Measurements from ENCODE around the gene ZCCHC17.

The ZCCHC17 gene

GRCh38 chr1:31387612-31388011, 90.8 kb downstream of the ZCCHC17 start:
- Histone ChIP-seq H3K9ac (ENCODE audit: low read length) (no peak overlapping the region), H3K27me3 (ENCODE audit: control insufficient read depth in 1 of 2, insufficient read depth in 1 of 2, low read length in 2 of 2) (peaks cover 0 to 7% of the 10 kb centered on the region in 2 experiments), H3K23ac (ENCODE audit: low read length in 2 of 2) (no peak overlapping the region), H3K14ac (ENCODE audit: low read length in 2 of 2) (peak overlapping the region in 1 of 2 experiments; percentile 61), H3K4me1 (ENCODE audit: control insufficient read depth, insufficient read depth, low read depth, low read length) (peaks cover 4% of the 10 kb centered on the region), H3K27ac (ENCODE audit: low read length, poor library complexity, severe bottlenecking) (no peak overlapping the region), H2BK12ac (ENCODE audit: low read length in 2 of 2) (peak overlapping the region in 1 of 2 experiments; percentile 54), H3K4me2 (ENCODE audit: low read length, poor library complexity, severe bottlenecking) (no peak overlapping the region), H3K4me3 (ENCODE audit: insufficient read depth in 1 of 2, low read depth in 1 of 2, low read length in 2 of 2) (no peak overlapping the region), H2AFZ (ENCODE audit: low read depth, low read length) (no peak overlapping the region), H2BK5ac (ENCODE audit: low read depth, low read length, poor library complexity, severe bottlenecking) (no peak overlapping the region), H3K9me3 (ENCODE audit: control insufficient read depth, low read length) (no peaks in the 10 kb centered on the region), H2BK120ac (ENCODE audit: low read depth, low read length) (no peak overlapping the region), H3K79me1 (replicated peaks; ENCODE audit: low read length, poor library complexity, severe bottlenecking) (no peaks in the 10 kb centered on the region), H4K8ac (ENCODE audit: low read length) (no peak overlapping the region), H3K36me3 (ENCODE audit: control insufficient read depth in 1 of 2, insufficient read depth in 2 of 2, low read depth in 1 of 2, low read length in 2 of 2) (no peaks in the 10 kb centered on the region), H3K4ac (ENCODE audit: low read depth in 1 of 2, low read length in 2 of 2) (no peak overlapping the region), H2AK5ac (ENCODE audit: low read length, severe bottlenecking) (no peak overlapping the region), H4K91ac (ENCODE audit: low read length) (no peak overlapping the region), H2BK15ac (ENCODE audit: low read depth, poor library complexity, severe bottlenecking) (no peak overlapping the region), H3K18ac (ENCODE audit: low read depth in 1 of 2, low read length in 2 of 2) (no peak overlapping the region)
- no peak for DNase-seq
- WGBS, result 76% methylated on average over 10 of the region's 10 CpGs

DNA sequence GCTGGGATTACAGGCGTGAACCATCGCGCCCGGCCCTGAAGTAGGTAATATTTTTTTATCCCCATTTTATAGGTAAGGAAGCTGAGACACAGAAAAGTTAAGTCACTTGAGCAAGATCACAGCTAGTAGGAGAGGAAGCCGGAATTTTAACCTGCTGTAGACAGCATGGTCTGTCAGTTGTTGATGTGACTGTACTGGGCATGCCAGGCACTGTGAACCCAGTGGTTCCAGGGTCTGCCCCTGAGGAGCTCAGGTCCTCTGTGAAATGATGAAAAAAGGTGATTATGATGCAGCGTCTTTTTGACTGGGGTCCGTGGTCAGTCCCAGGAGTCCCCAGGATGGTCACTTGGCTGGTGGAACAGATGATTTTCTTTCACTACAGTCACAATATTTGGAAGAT, 92.8 kb downstream of the ZCCHC17 start:
- Histone ChIP-seq H2AFZ (ENCODE audit: low read depth, low read length) (no peak overlapping the region), H3K9me3 (ENCODE audit: control insufficient read depth, low read length) (no peaks in the 10 kb centered on the region), H3K4me3 (ENCODE audit: insufficient read depth in 1 of 2, low read depth in 1 of 2, low read length in 2 of 2) (no peak overlapping the region), H3K27me3 (ENCODE audit: control insufficient read depth in 1 of 2, insufficient read depth in 1 of 2, low read length in 2 of 2) (peaks cover 0 to 7% of the 10 kb centered on the region in 2 experiments), H2AK5ac (ENCODE audit: low read length, severe bottlenecking) (no peak overlapping the region), H2BK12ac (ENCODE audit: low read length in 2 of 2) (no peak overlapping the region), H2BK120ac (ENCODE audit: low read depth, low read length) (no peak overlapping the region), H3K23ac (ENCODE audit: low read length in 2 of 2) (no peak overlapping the region), H2BK15ac (ENCODE audit: low read depth, poor library complexity, severe bottlenecking) (no peak overlapping the region), H3K36me3 (ENCODE audit: control insufficient read depth in 1 of 2, insufficient read depth in 2 of 2, low read depth in 1 of 2, low read length in 2 of 2) (no peaks in the 10 kb centered on the region), H4K8ac (ENCODE audit: low read length) (no peak overlapping the region), H3K27ac (ENCODE audit: low read length, poor library complexity, severe bottlenecking) (no peak overlapping the region), H3K4me1 (ENCODE audit: control insufficient read depth, insufficient read depth, low read depth, low read length) (peaks cover 5% of the 10 kb centered on the region), H3K14ac (ENCODE audit: low read length in 2 of 2) (no peak overlapping the region), H3K4ac (ENCODE audit: low read depth in 1 of 2, low read length in 2 of 2) (no peak overlapping the region), H4K91ac (ENCODE audit: low read length) (no peak overlapping the region), H3K4me2 (ENCODE audit: low read length, poor library complexity, severe bottlenecking) (no peak overlapping the region), H2BK5ac (ENCODE audit: low read depth, low read length, poor library complexity, severe bottlenecking) (no peak overlapping the region), H3K18ac (ENCODE audit: low read depth in 1 of 2, low read length in 2 of 2) (no peak overlapping the region), H3K9ac (ENCODE audit: low read length) (no peak overlapping the region), H3K79me1 (replicated peaks; ENCODE audit: low read length, poor library complexity, severe bottlenecking) (no peaks in the 10 kb centered on the region)
- DNase-seq, result no peak
- 94% methylated on average over 7 of the region's 7 CpGs for WGBS

GRCh38 chr1:31390071-31390470, 93.2 kb downstream of the ZCCHC17 start:
- Histone ChIP-seq H3K79me1 (replicated peaks; ENCODE audit: low read length, poor library complexity, severe bottlenecking) (no peaks in the 10 kb centered on the region), H2BK15ac (ENCODE audit: low read depth, poor library complexity, severe bottlenecking) (no peak overlapping the region), H2AK5ac (ENCODE audit: low read length, severe bottlenecking) (no peak overlapping the region), H3K27me3 (ENCODE audit: control insufficient read depth in 1 of 2, insufficient read depth in 1 of 2, low read length in 2 of 2) (peaks cover 0 to 7% of the 10 kb centered on the region in 2 experiments), H2BK5ac (ENCODE audit: low read depth, low read length, poor library complexity, severe bottlenecking) (no peak overlapping the region), H4K8ac (ENCODE audit: low read length) (no peak overlapping the region), H3K4me3 (ENCODE audit: insufficient read depth in 1 of 2, low read depth in 1 of 2, low read length in 2 of 2) (no peak overlapping the region), H4K91ac (ENCODE audit: low read length) (no peak overlapping the region), H3K36me3 (ENCODE audit: control insufficient read depth in 1 of 2, insufficient read depth in 2 of 2, low read depth in 1 of 2, low read length in 2 of 2) (no peaks in the 10 kb centered on the region), H2BK120ac (ENCODE audit: low read depth, low read length) (no peak overlapping the region), H2BK12ac (ENCODE audit: low read length in 2 of 2) (no peak overlapping the region), H3K14ac (ENCODE audit: low read length in 2 of 2) (no peak overlapping the region), H2AFZ (ENCODE audit: low read depth, low read length) (no peak overlapping the region), H3K9me3 (ENCODE audit: control insufficient read depth, low read length) (no peaks in the 10 kb centered on the region), H3K9ac (ENCODE audit: low read length) (no peak overlapping the region), H3K18ac (ENCODE audit: low read depth in 1 of 2, low read length in 2 of 2) (no peak overlapping the region), H3K27ac (ENCODE audit: low read length, poor library complexity, severe bottlenecking) (no peak overlapping the region), H3K4ac (ENCODE audit: low read depth in 1 of 2, low read length in 2 of 2) (no peak overlapping the region), H3K23ac (ENCODE audit: low read length in 2 of 2) (no peak overlapping the region), H3K4me2 (ENCODE audit: low read length, poor library complexity, severe bottlenecking) (no peak overlapping the region), H3K4me1 (ENCODE audit: control insufficient read depth, insufficient read depth, low read depth, low read length) (peaks cover 8% of the 10 kb centered on the region)
- DNase-seq, result no peak
- WGBS, result 87% methylated on average over 7 of the region's 7 CpGs

- no peak overlapping the region for H4K8ac ChIP-seq (ENCODE audit: low read length)
- no peak overlapping the region for H2BK12ac ChIP-seq (ENCODE audit: low read length in 2 of 2)
- peaks cover 0 to 7% of the 10 kb centered on the region in 2 experiments for H3K27me3 ChIP-seq (ENCODE audit: control insufficient read depth in 1 of 2, insufficient read depth in 1 of 2, low read length in 2 of 2)
- no peak overlapping the region for H3K4me2 ChIP-seq (ENCODE audit: low read length, poor library complexity, severe bottlenecking)
- no peak overlapping the region for H3K4ac ChIP-seq (ENCODE audit: low read depth in 1 of 2, low read length in 2 of 2)
- no peak overlapping the region for H3K4me3 ChIP-seq (ENCODE audit: insufficient read depth in 1 of 2, low read depth in 1 of 2, low read length in 2 of 2)
- no peak overlapping the region for H2BK5ac ChIP-seq (ENCODE audit: low read depth, low read length, poor library complexity, severe bottlenecking)
- H3K14ac ChIP-seq (ENCODE audit: low read length in 2 of 2), result no peak overlapping the region
- DNase-seq, result no peak
- no peak overlapping the region for H3K9ac ChIP-seq (ENCODE audit: low read length)
- no peak overlapping the region for H3K23ac ChIP-seq (ENCODE audit: low read length in 2 of 2)
- no peaks in the 10 kb centered on the region for H3K9me3 ChIP-seq (ENCODE audit: control insufficient read depth, low read length)
- peaks cover 6% of the 10 kb centered on the region for H3K4me1 ChIP-seq (ENCODE audit: control insufficient read depth, insufficient read depth, low read depth, low read length)
- H2AFZ ChIP-seq (ENCODE audit: low read depth, low read length), result no peak overlapping the region
- H2BK15ac ChIP-seq (ENCODE audit: low read depth, poor library complexity, severe bottlenecking), result no peak overlapping the region
- H3K27ac ChIP-seq (ENCODE audit: low read length, poor library complexity, severe bottlenecking), result no peak overlapping the region
- H2AK5ac ChIP-seq (ENCODE audit: low read length, severe bottlenecking), result no peak overlapping the region
- no peak overlapping the region for H2BK120ac ChIP-seq (ENCODE audit: low read depth, low read length)
- no peak overlapping the region for H3K18ac ChIP-seq (ENCODE audit: low read depth in 1 of 2, low read length in 2 of 2)
- H3K79me1 ChIP-seq (replicated peaks; ENCODE audit: low read length, poor library complexity, severe bottlenecking), result no peaks in the 10 kb centered on the region
- no peaks in the 10 kb centered on the region for H3K36me3 ChIP-seq (ENCODE audit: control insufficient read depth in 1 of 2, insufficient read depth in 2 of 2, low read depth in 1 of 2, low read length in 2 of 2)
- no peak overlapping the region for H4K91ac ChIP-seq (ENCODE audit: low read length)
Observed at GRCh38 chr1:31393463-31393862, 96.6 kb downstream of the ZCCHC17 start.

All from mesenchymal stem cell (in vitro differentiated cells and primary cell).